WTC11 (cell line): ENCODE data around the gene ADAMTS8. TPM values are rescaled to one million over a fixed set of nuclear protein-coding genes. Genes with fewer than 3 reads are reported as not detected.
"Not testable (repeated sequence)": the region's sequence is repeated elsewhere in the genome, so short reads cannot be mapped to it uniquely, and the experiment has no call there.

Source experiments
- ATAC-seq: fragments of 200-7000 bp; cut with Tn5 transposase; 2 replicates; pipeline ENCODE4 v1.10.0; 2021; ENCODE audit warnings: mild to moderate bottlenecking, moderate library complexity
- CTCF ChIA-PET: fragments of 300-600 bp; sonication (Branson Sonifier 250); formaldehyde crosslinking; loops from one replicate; lab custom pipeline; 2021; ENCODE audit warnings: antibody characterized with exemption; lab: Charles Lee
- POLR2A ChIA-PET: fragments of 350-600 bp; sonication (Branson Sonifier 250); formaldehyde crosslinking; loops from one replicate; lab custom pipeline; 2021; ENCODE audit warnings: antibody characterized with exemption; lab: Charles Lee
- DNase-seq: peaks from one replicate; pipeline ENCODE4 v3.0.0; 2021; ENCODE audit warnings: low spot score
- H3K27ac Mint-ChIP-seq: 2 replicates; pipeline ENCODE4 v1.8.0; 2021; ENCODE audit warnings: mixed read lengths
- H3K27me3 Mint-ChIP-seq: 2 replicates; pipeline ENCODE4 v1.8.0; 2021; ENCODE audit warnings: low read depth, mild to moderate bottlenecking, moderate library complexity, mixed read lengths
- H3K36me3 Mint-ChIP-seq: 2 replicates; pipeline ENCODE4 v1.8.0; 2021; ENCODE audit warnings: mixed read lengths
- H3K4me1 Mint-ChIP-seq: 2 replicates; pipeline ENCODE4 v1.8.0; 2022; ENCODE audit warnings: mixed read lengths
- H3K4me3 Mint-ChIP-seq: 2 replicates; pipeline ENCODE4 v1.8.0; 2021; ENCODE audit warnings: mild to moderate bottlenecking, moderate library complexity, mixed read lengths
- H3K9me3 Mint-ChIP-seq: 2 replicates; pipeline ENCODE4 v1.8.0; 2021; ENCODE audit warnings: mixed read lengths
- CTCF ChIP-seq: fragments of 200-600 bp; IDR thresholded peaks from 2 replicates; pipeline ENCODE4 v1.8.0; 2022; ENCODE audit warnings: antibody characterized with exemption
- FOXK1 ChIP-seq: sonication (generic); formaldehyde crosslinking; IDR thresholded peaks from 2 replicates; pipeline ENCODE4 v1.8.0; 2022; ENCODE audit warnings: mild to moderate bottlenecking, moderate library complexity, missing genetic modification reagents
- IRF1 ChIP-seq: sonication (generic); formaldehyde crosslinking; IDR thresholded peaks from 2 replicates; pipeline ENCODE4 v1.8.0; 2023; ENCODE audit warnings: missing genetic modification reagents
- JAZF1 ChIP-seq: fragments of 250-450 bp; sonication (Bioruptor Pico); IDR thresholded peaks from 2 replicates; pipeline ENCODE4 v1.9.0; 2021; ENCODE audit warnings: moderate library complexity, mild to moderate bottlenecking, inconsistent platforms
- JUN ChIP-seq: sonication (generic); formaldehyde crosslinking; IDR thresholded peaks from 2 replicates; pipeline ENCODE4 v1.8.0; 2023; ENCODE audit warnings: mild to moderate bottlenecking, missing genetic modification reagents
- MAX ChIP-seq: sonication (generic); formaldehyde crosslinking; IDR thresholded peaks from 2 replicates; pipeline ENCODE4 v1.8.0; 2022; ENCODE audit warnings: mild to moderate bottlenecking, missing genetic modification reagents
- SP1 ChIP-seq: sonication (generic); formaldehyde crosslinking; conservative IDR thresholded peaks from 2 replicates; pipeline ENCODE4 v1.8.1; 2022; ENCODE audit warnings: missing genetic modification reagents
- TEAD1 ChIP-seq: sonication (generic); formaldehyde crosslinking; IDR thresholded peaks from 2 replicates; pipeline ENCODE4 v1.8.0; 2022; ENCODE audit warnings: mild to moderate bottlenecking, missing genetic modification reagents
- ZMAT4 ChIP-seq: fragments of 250-450 bp; sonication (Bioruptor Pico); IDR thresholded peaks from 2 replicates; pipeline ENCODE4 v1.9.0; 2021; ENCODE audit warnings: mild to moderate bottlenecking
- ZNF219 ChIP-seq: sonication (generic); formaldehyde crosslinking; IDR thresholded peaks from 2 replicates; pipeline ENCODE4 v1.8.0; 2023; ENCODE audit warnings: missing genetic modification reagents, mild to moderate bottlenecking, borderline replicate concordance
- ZNF396 ChIP-seq: fragments of 250-450 bp; sonication (Bioruptor Pico); IDR thresholded peaks from 2 replicates; pipeline ENCODE4 v1.8.0; 2021; ENCODE audit warnings: mild to moderate bottlenecking, moderate library complexity, borderline replicate concordance
- total RNA-seq: library from RNA; stranded (reverse); gene quantifications from 3 replicates; pipeline ENCODE4 v1.2.3, GENCODE V29; 2021
- TF ChIP-seq, protein P1 (sequence below): sonication (generic); formaldehyde crosslinking; IDR thresholded peaks from 2 replicates; pipeline ENCODE4 v1.8.1; 2022; ENCODE audit warnings: missing genetic modification reagents, borderline replicate concordance
- TF ChIP-seq, protein P2 (sequence below): sonication (generic); formaldehyde crosslinking; IDR thresholded peaks from 2 replicates; pipeline ENCODE4 v1.8.0; 2023; ENCODE audit warnings: missing genetic modification reagents, mild to moderate bottlenecking, borderline replicate concordance
- TF ChIP-seq, protein P3 (sequence below): sonication (generic); formaldehyde crosslinking; IDR thresholded peaks from 2 replicates; pipeline ENCODE4 v1.8.1; 2022; ENCODE audit warnings: mild to moderate bottlenecking, missing genetic modification reagents, moderate library complexity, borderline replicate concordance
- TF ChIP-seq, protein P4 (sequence below): sonication (generic); formaldehyde crosslinking; IDR thresholded peaks from 2 replicates; pipeline ENCODE4 v1.8.0; 2022; ENCODE audit warnings: mild to moderate bottlenecking, missing genetic modification reagents

ADAMTS8 gene
- total RNA-seq, 1 experiment from 2014 or later: 9.9 TPM

DNA sequence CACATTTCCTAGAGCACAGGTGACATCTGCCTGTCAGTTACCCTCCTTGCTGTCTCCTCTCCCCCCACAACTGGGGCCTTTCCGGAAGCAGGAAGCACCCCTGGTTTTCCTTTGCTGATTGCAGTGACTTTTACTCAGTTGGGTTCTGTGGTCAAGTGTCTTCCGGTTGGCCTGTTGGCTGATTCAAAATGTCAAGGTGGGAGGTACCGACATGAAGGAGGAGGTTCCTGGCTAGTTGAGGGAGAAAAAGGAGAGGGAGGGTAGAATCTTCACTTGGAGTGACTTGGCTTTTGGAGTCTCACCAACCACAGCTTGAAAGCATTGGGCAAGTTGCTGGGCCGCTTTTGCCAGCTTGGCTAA is 10.7 kb upstream of the ADAMTS8 start:
- no peak for DNase-seq
- ChIA-PET CTCF (no interaction called here), POLR2A (no interaction called here)

GRCh38 chr11:130438401-130439159 is 10.2 kb upstream of the ADAMTS8 start:
- H3K4me1 Mint-ChIP-seq, POLR2A ChIA-PET, H3K36me3 Mint-ChIP-seq, H3K4me3 Mint-ChIP-seq: not testable (repeated sequence)
- CTCF ChIA-PET: interaction anchor here (1.6 to 1.7 kb wide), 2 partner anchors 11 to 389 kb away, joined by 4 to 6 read pairs; no protein-coding TSS in a partner anchor
- TF ChIP-seq, protein P1, sequence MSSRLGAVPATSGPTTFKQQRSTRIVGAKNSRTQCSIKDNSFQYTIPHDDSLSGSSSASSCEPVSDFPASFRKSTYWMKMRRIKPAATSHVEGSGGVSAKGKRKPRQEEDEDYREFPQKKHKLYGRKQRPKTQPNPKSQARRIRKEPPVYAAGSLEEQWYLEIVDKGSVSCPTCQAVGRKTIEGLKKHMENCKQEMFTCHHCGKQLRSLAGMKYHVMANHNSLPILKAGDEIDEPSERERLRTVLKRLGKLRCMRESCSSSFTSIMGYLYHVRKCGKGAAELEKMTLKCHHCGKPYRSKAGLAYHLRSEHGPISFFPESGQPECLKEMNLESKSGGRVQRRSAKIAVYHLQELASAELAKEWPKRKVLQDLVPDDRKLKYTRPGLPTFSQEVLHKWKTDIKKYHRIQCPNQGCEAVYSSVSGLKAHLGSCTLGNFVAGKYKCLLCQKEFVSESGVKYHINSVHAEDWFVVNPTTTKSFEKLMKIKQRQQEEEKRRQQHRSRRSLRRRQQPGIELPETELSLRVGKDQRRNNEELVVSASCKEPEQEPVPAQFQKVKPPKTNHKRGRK (CRISPR knock-in tag): 0 out of 2 replicates have a peak, but pooled peaks have one; percentile 36
- TF ChIP-seq, all 79 proteins: peak for 1; not testable (repeated sequence) for 78
- not testable (repeated sequence) for ATAC-seq, H3K27ac Mint-ChIP-seq, DNase-seq
- Mint-ChIP-seq H3K9me3 (peaks cover 14% of the 10 kb centered on the region), H3K27me3 (peaks cover 19% of the 10 kb centered on the region)

More for the DNA sequence above, 10.7 kb upstream of the ADAMTS8 start:
- Mint-ChIP-seq H3K36me3 (no peaks in the 10 kb centered on the region; the same call in 1 of the 2 replicates), H3K4me3 (no peak overlapping the region), H3K27ac (no peak overlapping the region), H3K27me3 (peaks cover 19% of the 10 kb centered on the region), H3K4me1 (no peaks in the 10 kb centered on the region), H3K9me3 (peaks cover 14% of the 10 kb centered on the region)
- no peak for ATAC-seq
- no peak for TF ChIP-seq FOXK1
- no peak for TF ChIP-seq ZNF396 (CRISPR knock-in tag)
- no peak for TF ChIP-seq IRF1 (CRISPR knock-in tag)
- no peak for TF ChIP-seq JAZF1 (CRISPR knock-in tag)
- TF ChIP-seq SP1 (CRISPR knock-in tag): no peak

- Mint-ChIP-seq H3K27me3 (peaks cover 16% of the 10 kb centered on the region), H3K4me1 (no peaks in the 10 kb centered on the region), H3K9me3 (peaks cover 14% of the 10 kb centered on the region), H3K4me3 (no peak overlapping the region), H3K36me3 (no peaks in the 10 kb centered on the region; the same call in 1 of the 2 replicates), H3K27ac (no peak overlapping the region)
- POLR2A ChIA-PET: no interaction called here
- DNase-seq: no peak
- CTCF ChIA-PET: interaction anchor here (1.2 to 1.7 kb wide), 4 partner anchors 10 to 424 kb away, joined by 4 to 6 read pairs (median 6); partner anchors contain the start of gene ADAMTS15
- no peak for ATAC-seq
- no peak for TF ChIP-seq FOXK1
- TF ChIP-seq CTCF: no peak
- TF ChIP-seq ZMAT4: no peak
- TF ChIP-seq JUN (CRISPR knock-in tag): no peak
- no peak for TF ChIP-seq ZNF219
- TF ChIP-seq TEAD1: no peak
- TF ChIP-seq, protein P2, sequence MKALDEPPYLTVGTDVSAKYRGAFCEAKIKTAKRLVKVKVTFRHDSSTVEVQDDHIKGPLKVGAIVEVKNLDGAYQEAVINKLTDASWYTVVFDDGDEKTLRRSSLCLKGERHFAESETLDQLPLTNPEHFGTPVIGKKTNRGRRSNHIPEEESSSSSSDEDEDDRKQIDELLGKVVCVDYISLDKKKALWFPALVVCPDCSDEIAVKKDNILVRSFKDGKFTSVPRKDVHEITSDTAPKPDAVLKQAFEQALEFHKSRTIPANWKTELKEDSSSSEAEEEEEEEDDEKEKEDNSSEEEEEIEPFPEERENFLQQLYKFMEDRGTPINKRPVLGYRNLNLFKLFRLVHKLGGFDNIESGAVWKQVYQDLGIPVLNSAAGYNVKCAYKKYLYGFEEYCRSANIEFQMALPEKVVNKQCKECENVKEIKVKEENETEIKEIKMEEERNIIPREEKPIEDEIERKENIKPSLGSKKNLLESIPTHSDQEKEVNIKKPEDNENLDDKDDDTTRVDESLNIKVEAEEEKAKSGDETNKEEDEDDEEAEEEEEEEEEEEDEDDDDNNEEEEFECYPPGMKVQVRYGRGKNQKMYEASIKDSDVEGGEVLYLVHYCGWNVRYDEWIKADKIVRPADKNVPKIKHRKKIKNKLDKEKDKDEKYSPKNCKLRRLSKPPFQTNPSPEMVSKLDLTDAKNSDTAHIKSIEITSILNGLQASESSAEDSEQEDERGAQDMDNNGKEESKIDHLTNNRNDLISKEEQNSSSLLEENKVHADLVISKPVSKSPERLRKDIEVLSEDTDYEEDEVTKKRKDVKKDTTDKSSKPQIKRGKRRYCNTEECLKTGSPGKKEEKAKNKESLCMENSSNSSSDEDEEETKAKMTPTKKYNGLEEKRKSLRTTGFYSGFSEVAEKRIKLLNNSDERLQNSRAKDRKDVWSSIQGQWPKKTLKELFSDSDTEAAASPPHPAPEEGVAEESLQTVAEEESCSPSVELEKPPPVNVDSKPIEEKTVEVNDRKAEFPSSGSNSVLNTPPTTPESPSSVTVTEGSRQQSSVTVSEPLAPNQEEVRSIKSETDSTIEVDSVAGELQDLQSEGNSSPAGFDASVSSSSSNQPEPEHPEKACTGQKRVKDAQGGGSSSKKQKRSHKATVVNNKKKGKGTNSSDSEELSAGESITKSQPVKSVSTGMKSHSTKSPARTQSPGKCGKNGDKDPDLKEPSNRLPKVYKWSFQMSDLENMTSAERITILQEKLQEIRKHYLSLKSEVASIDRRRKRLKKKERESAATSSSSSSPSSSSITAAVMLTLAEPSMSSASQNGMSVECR (CRISPR knock-in tag): no peak
- TF ChIP-seq, protein P3, sequence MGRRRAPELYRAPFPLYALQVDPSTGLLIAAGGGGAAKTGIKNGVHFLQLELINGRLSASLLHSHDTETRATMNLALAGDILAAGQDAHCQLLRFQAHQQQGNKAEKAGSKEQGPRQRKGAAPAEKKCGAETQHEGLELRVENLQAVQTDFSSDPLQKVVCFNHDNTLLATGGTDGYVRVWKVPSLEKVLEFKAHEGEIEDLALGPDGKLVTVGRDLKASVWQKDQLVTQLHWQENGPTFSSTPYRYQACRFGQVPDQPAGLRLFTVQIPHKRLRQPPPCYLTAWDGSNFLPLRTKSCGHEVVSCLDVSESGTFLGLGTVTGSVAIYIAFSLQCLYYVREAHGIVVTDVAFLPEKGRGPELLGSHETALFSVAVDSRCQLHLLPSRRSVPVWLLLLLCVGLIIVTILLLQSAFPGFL (CRISPR knock-in tag): no peak
- TF ChIP-seq, protein P4, sequence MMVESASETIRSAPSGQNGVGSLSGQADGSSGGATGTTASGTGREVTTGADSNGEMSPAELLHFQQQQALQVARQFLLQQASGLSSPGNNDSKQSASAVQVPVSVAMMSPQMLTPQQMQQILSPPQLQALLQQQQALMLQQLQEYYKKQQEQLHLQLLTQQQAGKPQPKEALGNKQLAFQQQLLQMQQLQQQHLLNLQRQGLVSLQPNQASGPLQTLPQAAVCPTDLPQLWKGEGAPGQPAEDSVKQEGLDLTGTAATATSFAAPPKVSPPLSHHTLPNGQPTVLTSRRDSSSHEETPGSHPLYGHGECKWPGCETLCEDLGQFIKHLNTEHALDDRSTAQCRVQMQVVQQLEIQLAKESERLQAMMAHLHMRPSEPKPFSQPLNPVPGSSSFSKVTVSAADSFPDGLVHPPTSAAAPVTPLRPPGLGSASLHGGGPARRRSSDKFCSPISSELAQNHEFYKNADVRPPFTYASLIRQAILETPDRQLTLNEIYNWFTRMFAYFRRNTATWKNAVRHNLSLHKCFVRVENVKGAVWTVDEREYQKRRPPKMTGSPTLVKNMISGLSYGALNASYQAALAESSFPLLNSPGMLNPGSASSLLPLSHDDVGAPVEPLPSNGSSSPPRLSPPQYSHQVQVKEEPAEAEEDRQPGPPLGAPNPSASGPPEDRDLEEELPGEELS: no peak
- TF ChIP-seq MAX (CRISPR knock-in tag): no peak
Measured at GRCh38 chr11:130437848-130438247, 9.4 kb upstream of the ADAMTS8 start.
